Colon (tissue), 2 donors: ENCODE data around the gene DPYSL3.

Experiments used
- FAIRE-seq: peaks from 2 replicates; lab custom pipeline; 2012; peaks lifted over from hg19 to GRCh38; lab: Jason Lieb, UNC
- donor health status: control.
- donor health status: control.

The DPYSL3 gene

DNA sequence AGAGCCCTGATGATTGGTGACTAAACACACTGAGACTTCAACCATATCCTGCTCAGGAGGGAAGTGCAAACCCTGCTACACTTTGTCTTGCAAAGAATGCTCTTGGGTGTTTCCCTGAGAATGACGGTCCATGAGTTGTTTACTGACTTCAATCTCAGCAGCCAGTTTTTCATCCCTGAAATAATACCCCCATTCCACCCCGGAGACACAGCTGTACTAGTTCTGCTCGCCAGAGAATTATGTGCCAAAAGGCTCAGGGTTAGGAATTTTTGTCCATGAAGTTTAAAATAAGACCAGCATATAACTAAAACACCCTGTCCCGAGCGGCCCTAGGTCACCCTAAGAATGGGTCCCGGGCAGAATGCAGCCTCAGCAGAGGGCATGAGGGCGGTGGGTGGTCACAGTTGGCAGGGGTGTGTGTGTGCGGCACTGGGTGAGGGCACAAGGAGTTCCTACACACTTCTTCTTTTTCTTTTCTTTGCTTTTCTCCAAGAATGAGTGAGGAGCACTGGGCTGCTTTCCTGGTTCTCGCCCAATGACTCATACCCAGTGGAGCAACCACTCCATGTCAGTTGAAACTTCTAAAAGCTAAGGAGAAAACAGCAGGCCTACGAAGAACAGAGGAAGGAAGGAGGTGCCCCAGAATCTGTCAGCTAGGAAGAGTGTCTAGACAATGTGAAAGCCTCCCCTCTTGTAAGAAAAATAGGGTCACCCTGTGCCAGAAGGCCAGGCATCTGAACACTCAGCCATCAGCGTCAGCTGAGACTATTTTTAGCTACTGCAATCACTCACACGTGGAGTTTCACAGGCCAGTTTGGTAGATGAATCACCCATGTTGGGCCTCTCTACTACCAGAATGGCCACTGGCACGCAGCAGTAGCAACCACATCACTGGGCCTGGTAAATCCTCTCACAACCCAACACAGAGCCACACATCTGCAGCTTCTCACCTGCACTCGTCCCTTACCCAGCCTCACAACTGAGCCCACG, 105.9 kb downstream of the DPYSL3 start:
- FAIRE-seq, result no peak

DNA sequence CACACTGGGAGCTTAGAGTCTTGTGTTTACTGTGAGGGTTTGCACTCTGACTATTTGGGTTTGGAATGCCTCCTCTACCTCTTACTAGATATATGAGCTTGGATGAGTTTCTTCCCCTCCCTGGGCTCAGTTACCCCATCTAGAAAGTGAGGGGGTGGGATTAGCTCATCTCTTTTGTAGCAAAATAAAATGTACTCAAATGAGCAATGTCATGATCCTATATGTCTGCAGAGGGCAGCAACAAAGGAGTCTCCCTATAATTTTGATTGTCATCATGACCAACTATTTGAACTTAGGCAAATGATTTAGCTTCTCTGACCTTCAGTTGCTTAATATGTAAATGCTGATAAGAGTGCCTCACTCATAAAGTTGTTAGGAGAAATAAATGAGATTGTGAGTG, 109.0 kb downstream of the DPYSL3 start:
- no peak for FAIRE-seq

DNA sequence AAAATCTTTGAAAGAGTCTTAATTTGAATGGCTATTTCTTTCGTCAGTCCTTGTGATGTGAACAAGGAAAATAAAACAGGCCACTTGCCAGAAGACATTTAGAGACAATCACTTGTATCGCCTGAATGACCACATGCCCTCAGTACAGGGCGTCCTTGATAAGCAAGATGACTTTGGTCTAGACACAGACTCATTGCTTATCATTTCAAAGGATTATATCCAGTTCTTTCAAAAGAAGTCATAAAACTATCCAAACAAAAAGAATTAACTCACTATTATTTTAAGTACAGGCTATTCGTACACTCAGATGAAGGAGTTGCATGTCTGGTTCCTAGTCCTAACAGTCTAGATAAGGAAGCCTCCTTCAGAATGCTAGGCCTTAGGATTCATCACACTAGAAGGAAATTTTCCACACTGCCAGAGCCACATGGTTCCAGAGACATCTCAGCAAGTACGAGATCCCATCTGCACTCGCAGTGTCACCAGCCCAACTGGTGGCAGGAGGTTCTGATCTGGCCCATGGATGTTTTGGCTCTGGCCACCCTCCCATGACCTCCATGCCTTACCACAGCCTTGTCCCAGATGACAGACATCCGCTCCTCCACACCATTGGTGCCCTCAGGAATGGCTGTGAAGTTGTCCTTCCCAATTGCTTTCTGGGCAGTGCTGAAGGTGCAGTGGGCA, 109.6 kb downstream of the DPYSL3 start:
- no peak for FAIRE-seq

DNA sequence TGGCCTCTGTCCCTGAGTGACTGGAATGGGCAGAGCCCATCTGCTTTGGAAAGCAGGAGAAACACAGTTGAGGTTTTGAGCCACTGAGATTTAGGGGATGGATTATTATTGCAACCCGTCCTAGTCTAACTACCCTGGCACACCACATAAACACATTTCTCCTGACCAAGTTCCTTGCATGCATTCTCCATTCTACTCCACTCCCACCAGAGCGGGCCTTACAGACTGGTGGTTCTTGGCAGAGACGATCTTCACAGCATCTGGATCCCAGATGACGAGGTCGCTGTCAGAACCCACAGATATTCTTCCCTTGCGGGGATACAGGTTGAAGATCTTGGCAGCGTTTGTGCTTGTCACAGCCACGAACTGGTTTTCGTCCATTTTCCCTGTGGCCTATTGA, 111.0 kb downstream of the DPYSL3 start:
- no peak for FAIRE-seq

DNA sequence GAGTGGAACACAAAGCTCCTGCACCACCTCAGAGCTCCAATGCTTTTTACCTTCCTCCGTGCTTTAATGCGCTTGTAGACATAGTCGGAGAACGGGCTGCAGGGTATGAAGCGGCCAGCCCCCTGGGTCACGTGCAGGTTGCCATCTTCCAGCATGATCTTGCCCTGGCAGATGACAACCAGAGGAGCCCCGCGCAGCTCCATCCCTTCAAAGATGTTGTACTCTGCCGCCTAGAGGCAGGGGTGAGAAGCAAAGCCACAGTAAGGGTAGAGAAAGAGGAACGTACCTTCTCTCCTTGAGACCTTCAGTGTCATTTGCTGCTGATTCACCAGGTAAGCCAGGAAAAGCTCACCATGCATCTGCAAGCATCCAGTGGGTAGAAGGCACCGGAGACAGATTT, 112.3 kb downstream of the DPYSL3 start:
- FAIRE-seq, result no peak

DNA sequence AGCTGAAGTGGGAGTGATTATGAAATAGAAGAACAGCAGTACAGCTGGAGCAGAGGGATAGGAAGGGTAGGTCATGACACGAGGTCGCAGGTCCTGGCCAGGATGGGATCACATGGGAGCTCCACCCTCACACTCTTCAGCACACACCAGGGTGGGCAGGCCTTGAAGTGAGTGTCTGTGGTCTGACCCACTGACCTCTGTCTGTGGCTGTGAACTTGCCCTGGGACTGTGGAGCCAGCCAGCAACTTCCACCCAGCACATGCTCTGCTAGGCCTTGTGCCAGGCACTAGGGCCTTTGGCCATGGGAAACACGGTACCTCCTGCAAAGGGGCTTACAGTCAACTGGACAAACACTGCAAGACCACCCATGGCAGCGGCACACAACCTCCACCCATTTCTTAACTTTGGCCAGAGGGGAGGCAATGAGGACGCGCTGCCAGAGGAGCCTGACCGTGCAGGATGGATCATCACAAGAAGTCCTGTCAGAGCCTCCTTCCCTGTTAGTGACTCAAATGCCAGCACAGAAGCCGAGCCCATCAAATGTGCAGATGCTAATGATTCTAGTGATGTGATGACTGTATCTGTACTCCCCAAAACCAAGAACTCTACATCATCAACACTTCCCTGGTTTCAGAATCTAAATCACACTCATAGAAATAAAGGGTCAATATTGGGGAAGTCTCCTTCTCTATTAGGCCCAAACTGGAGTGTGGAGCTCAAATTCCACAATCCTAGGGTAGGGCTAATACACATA, 113.6 kb downstream of the DPYSL3 start:
- no peak for FAIRE-seq

DNA sequence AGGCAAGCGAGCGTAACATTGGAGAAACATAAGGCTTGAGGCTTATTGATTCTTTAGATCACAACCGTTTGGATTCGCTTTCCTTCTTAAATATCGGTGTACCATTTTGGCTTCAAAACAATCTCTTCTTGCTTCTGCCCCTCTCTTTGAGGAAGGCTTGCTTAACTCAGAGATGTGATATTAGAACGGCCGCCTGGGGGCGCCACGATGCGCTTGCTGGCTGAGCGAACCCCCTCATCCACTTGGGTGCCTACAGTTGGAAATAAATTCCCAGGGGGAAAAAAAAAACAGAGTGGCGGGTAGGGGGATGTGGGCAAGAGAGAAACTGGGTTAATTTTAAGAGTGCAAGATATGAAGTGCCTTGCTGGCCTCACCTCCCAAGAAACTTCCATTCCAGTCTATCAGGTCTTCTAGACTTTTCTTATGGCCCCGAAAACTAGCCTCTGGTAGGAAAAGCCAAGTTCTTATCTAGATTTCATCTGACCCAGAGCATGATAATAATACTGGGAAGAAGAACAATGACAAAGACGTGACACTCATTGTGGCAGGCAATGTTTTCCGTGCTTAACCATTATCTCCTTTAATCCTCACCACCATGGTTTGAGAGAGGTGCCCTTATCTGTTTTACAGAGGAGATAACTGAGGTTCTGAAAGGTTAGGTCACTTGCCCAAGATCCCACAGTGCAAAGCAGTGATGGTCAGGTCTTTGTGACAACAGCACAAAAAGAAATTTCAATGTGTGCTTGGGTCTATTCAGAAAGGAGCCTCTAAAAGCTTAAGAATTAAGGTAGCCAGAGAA, 115.8 kb downstream of the DPYSL3 start:
- FAIRE-seq, result no peak

DNA sequence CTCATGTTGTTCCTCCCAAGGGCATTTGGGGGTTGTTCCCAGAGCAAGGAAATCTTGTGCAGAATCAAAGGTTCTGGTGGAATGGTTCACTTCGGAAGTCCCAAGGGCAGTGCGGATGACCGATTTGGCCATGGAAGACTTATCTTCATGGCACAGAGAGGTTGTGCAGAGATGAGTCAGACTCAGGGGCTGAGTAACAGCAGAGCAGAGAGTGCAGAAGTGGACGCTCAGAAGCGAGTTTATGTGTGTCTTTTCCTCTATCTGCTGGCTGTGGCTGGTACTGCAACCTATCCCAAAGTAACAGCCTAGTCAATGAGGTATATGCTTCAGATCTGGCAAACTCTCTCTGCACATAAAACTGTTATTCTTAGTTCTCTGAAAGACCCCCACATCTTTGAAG, 118.1 kb downstream of the DPYSL3 start:
- no peak for FAIRE-seq

DNA sequence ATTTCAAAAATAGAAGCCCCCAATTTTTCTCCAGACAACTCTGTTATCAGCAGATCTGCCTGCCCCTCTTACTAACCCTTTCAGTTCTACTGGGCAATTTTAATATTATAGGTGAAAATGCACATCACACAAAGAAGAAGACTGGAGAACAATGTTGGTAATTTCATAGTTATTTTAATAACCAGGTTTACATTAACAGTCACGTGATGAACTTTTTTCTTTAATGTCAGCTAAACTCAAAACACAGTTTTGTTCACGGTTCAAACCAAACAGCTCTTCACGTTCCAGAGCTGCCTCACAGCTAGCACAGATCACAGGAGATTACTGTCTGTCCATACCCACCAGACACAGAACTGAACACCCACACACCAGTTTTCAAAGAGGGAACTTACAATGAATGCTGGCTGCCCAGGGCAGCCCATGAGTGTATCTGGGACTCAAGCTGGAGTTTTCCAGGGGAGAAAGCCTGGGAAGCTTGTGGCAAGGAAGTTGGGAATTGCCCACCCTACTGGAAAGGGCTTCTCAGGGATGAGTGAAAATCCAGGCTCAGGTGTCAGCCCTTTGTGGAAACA, 119.1 kb downstream of the DPYSL3 start:
- no peak for FAIRE-seq

DNA sequence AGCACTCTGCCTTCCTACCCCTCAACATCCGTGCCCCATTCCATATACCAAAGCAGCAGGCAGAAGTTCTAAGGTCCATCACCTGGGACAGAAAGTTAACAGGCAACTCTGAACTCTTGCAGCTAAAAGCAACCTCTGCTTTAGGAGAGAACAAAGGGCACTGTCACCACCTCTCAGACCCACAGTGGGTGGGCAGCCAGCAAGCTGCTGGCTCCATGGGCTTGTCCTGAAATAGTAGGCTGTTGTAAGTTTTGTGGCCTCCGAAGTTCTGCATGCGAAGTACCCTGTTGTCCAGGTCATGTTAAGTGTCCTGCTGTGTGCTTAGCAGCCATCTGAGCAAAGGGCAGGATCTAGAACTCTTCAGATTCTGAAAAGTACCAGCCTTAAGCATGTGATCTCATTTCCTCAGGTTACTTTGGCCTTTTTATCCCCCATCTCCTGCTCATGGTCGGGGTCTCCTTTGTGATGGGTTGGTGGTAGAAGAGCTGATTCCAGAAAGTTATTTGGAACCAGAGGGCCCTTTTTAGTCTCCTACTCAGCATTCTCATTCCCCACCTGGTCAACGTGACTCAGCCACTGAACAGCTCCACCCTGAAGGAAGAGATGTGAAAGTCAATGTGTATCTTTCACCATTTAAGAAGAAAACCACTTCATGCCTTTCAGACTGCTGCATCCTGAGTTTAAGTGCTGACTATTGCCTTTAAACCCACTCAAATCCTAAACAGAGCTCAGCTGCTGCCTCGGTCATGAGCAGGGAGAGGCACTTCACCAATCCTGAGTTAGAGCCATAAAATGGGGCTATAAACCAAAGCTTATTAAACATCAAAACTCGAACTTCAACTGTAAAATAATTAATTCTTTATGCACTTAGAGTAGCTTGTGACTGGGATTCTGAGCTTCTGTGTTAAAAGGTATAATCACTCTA, 121.4 kb downstream of the DPYSL3 start:
- no peak for FAIRE-seq

DNA sequence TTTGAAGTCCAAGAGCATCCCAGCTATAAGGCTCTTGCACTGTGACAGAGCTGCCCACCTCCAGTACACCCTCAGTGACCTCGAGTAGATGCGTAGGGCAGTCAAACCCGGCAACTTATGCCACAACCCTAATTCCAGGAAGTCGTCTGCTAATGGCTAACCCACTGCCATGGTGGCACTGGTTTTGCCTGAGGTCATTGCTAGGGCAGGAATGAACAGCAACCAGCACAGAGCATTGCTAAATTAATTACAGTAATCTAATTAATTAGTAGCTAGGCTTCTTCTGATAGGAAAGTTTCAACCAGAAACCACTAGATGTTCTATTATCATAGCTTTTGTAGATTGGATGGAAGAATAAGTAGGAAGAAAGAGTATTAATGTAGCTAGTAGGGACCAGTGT, 122.8 kb downstream of the DPYSL3 start:
- FAIRE-seq, result no peak

DNA sequence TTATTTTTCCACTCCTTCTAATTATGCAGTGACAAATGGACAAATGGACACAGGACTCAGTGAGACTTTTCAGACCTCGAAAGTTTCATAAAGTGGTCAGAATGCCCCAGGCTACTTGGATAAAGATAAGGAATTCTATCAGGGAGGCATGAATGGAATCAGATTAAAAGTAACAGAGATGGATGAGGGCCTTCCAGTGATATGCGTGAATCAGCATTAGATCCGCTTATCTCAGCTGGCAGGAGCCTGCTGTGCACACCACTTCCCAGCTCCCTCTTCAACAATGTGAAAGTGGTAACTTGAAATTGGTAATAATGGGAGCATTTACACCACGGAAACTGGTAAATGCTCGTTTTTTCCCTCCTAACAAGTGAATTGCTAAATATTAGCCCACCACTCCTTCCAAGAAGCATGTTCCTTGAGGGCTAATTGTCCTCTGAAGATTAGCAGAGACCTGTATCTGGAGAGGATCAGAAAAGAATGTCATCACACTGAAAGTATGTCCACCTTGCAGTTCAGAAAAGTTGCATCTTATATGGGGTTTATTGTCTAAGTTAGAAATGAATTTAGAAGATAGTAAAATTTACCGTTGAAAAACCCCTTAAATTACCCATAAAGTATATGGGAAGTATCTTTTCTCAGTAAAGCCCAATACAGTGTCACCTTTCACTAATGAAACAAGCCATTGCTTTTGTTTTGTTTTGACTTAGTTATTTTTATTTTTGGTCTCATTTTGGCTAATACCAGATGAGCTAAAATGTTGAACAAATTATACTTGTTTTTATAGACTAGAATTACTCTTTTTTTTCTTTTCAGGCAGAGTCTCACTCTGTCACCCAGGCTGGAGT, 125.3 kb downstream of the DPYSL3 start:
- FAIRE-seq, result no peak

DNA sequence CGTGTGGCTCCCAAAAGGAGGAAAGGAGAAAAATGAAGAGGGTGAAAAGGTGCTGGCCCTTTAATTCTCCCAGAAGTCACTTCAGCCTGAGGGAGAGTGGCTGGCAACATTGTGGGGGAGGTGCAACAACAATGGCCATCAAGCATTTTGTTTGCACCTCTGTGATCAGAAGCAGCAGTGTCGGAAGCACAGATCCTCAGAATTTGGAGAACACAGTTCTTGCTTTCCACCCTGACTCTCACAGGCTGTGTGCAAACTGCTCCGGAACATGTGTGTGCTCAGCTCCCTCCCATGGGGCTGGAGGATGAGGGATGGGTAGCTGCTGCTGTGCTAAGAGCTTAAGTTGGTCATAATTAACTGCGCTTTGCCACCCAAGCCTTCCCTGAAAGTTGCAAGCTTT, 127.1 kb downstream of the DPYSL3 start:
- no peak for FAIRE-seq

DNA sequence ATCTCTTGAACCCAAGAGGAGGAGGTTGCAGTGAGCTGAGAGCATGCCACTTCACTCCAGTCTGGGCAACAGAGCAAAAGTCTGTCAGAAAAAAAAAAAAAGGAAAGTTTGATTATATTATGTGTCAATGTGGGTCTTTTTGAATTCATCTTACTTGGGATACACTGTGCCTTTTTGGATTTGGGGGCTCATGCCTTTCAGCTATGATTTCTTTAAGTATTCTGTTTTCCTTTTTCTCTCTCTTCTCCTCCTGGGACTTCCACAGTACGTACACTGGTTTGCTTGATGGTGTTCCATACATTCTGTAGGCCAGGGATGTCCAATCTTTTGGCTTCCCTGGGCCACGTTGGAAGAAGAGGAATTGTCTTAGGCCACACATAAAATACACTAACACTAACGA, 128.3 kb downstream of the DPYSL3 start:
- FAIRE-seq, result no peak

DNA sequence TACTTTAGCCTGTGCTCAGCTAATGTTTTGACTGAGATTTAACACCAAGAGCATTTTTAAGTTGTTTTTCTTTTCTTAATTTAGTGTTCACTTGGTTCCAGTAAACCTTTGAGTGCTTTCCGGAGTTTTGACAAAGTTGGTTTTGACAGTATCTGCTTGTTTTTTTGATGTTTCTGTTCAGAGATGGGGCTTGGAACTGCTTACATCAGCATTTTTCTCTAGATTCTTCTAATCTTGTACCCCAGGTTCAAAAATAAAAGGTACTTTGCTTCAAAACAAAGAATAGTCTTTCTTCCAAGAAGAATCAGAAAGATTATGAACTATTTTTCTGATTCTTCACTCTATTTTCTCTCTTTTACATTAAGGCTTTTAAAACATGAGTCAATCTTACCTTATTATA, 132.2 kb downstream of the DPYSL3 start:
- no peak for FAIRE-seq

DNA sequence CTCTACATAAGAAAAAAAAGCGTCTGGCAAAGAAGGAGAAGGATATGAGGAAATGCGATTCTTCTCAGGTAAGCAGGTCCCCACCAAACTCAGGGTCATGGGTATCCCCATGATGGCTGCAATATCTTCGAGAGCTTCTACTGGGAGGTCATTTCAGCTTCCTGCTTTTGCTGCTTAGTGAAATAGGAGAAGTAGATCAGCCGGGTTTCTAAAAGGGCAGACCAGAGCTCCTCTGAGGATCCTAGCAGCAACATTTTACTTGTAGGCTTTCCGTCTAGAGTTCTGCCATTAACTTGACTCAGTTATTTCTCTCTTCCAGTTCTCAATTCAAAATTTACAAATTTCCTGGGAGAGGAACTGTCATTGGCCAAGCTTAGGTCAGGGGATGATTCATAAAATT, 134.7 kb downstream of the DPYSL3 start:
- no peak for FAIRE-seq

DNA sequence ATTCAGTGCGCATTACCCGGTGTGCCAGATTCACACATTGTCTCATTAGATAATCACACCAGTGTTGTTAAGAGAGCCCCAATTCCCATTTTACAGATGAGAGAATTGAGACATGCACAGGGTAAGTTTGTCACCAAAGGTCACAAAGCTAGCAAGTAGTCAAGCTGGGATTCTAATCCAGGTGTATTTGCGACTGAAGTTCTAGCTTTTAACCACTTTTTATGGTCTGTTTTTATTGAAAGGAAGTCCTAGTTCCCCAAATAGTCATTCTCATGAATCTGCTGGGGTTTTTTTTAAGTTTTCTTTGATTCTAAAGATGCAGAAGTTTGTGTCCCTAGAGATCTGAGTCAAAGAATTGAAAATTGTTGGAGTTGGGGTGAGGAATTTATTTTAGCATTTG, 136.5 kb downstream of the DPYSL3 start:
- no peak for FAIRE-seq

DNA sequence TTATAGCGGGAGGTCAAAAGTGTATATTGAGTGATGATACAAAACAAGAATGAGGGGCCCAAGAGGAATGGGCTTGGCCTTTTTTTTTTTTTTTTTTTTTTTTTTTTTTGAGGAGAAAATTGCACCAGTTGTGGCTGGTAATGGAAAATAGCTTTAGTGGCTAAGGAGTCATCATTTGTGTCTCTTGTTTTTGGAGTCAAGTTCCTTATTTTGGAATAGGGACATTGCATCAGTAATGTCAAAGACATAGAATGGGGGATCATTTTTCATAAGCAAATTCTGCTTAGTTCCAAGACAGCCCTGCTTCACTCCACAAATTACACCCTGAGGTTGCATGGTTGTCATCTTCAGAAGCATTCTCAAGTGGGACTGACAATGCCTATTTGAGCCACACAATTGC, 137.7 kb downstream of the DPYSL3 start:
- FAIRE-seq, result no peak

DNA sequence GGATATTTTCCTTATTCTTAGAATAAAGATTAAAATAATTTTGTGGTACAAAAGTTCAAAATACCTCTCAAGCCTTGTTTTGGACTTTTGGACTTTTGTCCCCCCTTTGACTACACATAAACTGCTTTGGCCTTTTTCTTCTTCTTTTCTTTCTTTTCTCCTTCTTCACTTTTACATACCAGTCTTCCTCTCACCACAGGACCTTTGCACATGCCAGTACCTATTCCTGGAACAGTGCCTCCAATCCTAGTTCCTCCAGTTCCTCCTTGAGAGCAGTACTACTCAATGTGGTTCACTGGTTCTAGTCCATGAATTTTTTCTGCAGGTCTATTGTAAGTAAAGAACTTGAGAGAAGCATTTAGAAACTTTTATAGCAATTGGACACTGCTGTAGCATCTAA, 138.6 kb downstream of the DPYSL3 start:
- FAIRE-seq, result no peak
